SK-N-SH (cell line): ENCODE results near the gene CLEC16A. TPM values are rescaled to one million over a fixed set of nuclear protein-coding genes. Genes with fewer than 3 reads are reported as not detected.
A peak's percentile ranks its signal among the peaks of the same experiment; 100 is the strongest.

ENCODE experiments used
- CTCF ChIA-PET: fragments of 300-600, 350-600 bp; formaldehyde crosslinking; extraction: SDS; loops from one replicate; lab custom pipeline; 2021; lab: Yijun Ruan, JAX
- POLR2A ChIA-PET: fragments of 350-600 bp; sonication (Branson Sonifier 250); formaldehyde crosslinking; extraction: SDS; loops from one replicate; lab custom pipeline; 2020; ENCODE audit warnings: antibody characterized with exemption, inconsistent platforms; lab: Yijun Ruan, JAX
- DNase-seq: peaks from one replicate; pipeline ENCODE4 v3.0.0; 2012
- H2AFZ ChIP-seq: fragments of 200-600 bp; sonication (generic); 2 replicates; pipeline ENCODE4 v1.8.1; 2016; ENCODE audit warnings: antibody characterized with exemption, mild to moderate bottlenecking, low read depth
- H3F3A ChIP-seq: fragments of 200-600 bp; sonication (generic); replicated peaks from 2 replicates; pipeline ENCODE3; 2016; ENCODE audit warnings: antibody characterized with exemption, mild to moderate bottlenecking; ENCODE audit not compliant: insufficient read depth
- H3K27ac ChIP-seq, 2 experiments: fragments of 200-500 bp in 1 of 2; fragments of 200-600 bp in 1 of 2; sonication (Bioruptor generic) in 1 of 2; sonication (generic), shearing (Covaris generic) in 1 of 2; 2 replicates each; pipeline versions ENCODE4 v1.5.1 to v1.6.1; 2014 to 2016; ENCODE audit warnings: low read depth in 2 of 2, inconsistent platforms in 1 of 2, low read length in 1 of 2, mild to moderate bottlenecking in 1 of 2, mixed read lengths in 1 of 2
- H3K27me3 ChIP-seq: fragments of 200-600 bp; sonication (generic), shearing (Covaris generic); 2 replicates; pipeline ENCODE4 v1.6.1; 2016; ENCODE audit warnings: mixed run types; ENCODE audit not compliant: insufficient read depth
- H3K36me3 ChIP-seq, 2 experiments: fragments of 200-500 bp in 1 of 2; fragments of 200-600 bp in 1 of 2; sonication (Bioruptor generic) in 1 of 2; sonication (generic) in 1 of 2; replicated peaks in 1 of 2; 2 replicates each; pipeline versions ENCODE3 to v1.5.1; 2014 to 2016; ENCODE audit warnings: low read length in 1 of 2, mild to moderate bottlenecking in 1 of 2; ENCODE audit not compliant: insufficient read depth in 2 of 2, control insufficient read depth in 1 of 2
- H3K4me1 ChIP-seq, 2 experiments: fragments of 200-500 bp in 1 of 2; fragments of 200-600 bp in 1 of 2; sonication (Bioruptor generic) in 1 of 2; sonication (generic), shearing (Covaris generic) in 1 of 2; 2 replicates each; pipeline versions ENCODE4 v1.5.1 to v1.6.1; 2014 to 2016; ENCODE audit warnings: low read depth in 1 of 2, low read length in 1 of 2, mixed run types in 1 of 2; ENCODE audit not compliant: insufficient read depth in 2 of 2, control insufficient read depth in 1 of 2
- H3K4me2 ChIP-seq: fragments of 200-600 bp; sonication (generic), shearing (Covaris generic); 2 replicates; pipeline ENCODE4 v1.6.1; 2017; ENCODE audit warnings: mixed run types
- H3K4me3 ChIP-seq, 2 experiments: fragments of 200-500 bp in 1 of 2; fragments of 200-600 bp in 1 of 2; sonication (Bioruptor generic) in 1 of 2; sonication (generic), shearing (Covaris generic) in 1 of 2; 2 replicates each; pipeline versions ENCODE4 v1.5.1 to v1.8.1; 2014 to 2016; ENCODE audit warnings: low read depth in 2 of 2, inconsistent platforms in 1 of 2, low read length in 1 of 2, mild to moderate bottlenecking in 1 of 2, mixed read lengths in 1 of 2, moderate library complexity in 1 of 2
- H3K79me2 ChIP-seq: fragments of 200-600 bp; sonication (generic); 2 replicates; pipeline ENCODE4 v1.8.1; 2017; ENCODE audit warnings: mild to moderate bottlenecking; ENCODE audit not compliant: insufficient read depth
- H3K9ac ChIP-seq: fragments of 200-600 bp; sonication (generic); 2 replicates; pipeline ENCODE4 v1.6.1; 2017; ENCODE audit warnings: mixed run types
- H3K9me2 ChIP-seq: fragments of 200-600 bp; sonication (generic); 2 replicates; pipeline ENCODE4 v1.6.1; 2017; ENCODE audit warnings: mixed run types
- H3K9me3 ChIP-seq: fragments of 200-600 bp; sonication (generic); 2 replicates; pipeline ENCODE4 v1.6.1; 2017; ENCODE audit warnings: mixed run types, mild to moderate bottlenecking, moderate library complexity
- H4K20me1 ChIP-seq: fragments of 200-600 bp; sonication (generic); 2 replicates; pipeline ENCODE4 v1.6.1; 2017; ENCODE audit warnings: mild to moderate bottlenecking, mixed run types; ENCODE audit not compliant: insufficient read depth
- EZH2phosphoT487 ChIP-seq: fragments of 200-600 bp; sonication (generic); IDR thresholded peaks from 2 replicates; pipeline ENCODE4 v1.6.1; 2017; ENCODE audit warnings: low read depth, mixed run types, mild to moderate bottlenecking, antibody characterized with exemption, moderate library complexity, borderline replicate concordance
- FOSL2 ChIP-seq: IDR thresholded peaks from 2 replicates; pipeline ENCODE4 v1.4.0; 2012; ENCODE audit warnings: low read depth, mild to moderate bottlenecking, moderate library complexity, borderline replicate concordance
- FOXJ3 ChIP-seq: sonication (generic); formaldehyde crosslinking; IDR thresholded peaks from 2 replicates; pipeline ENCODE4 v1.5.1; 2020; ENCODE audit warnings: mild to moderate bottlenecking, missing genetic modification reagents
- FOXM1 ChIP-seq: IDR thresholded peaks from 2 replicates; pipeline ENCODE4 v1.4.0; 2012; ENCODE audit warnings: low read depth, mild to moderate bottlenecking
- GABPA ChIP-seq: IDR thresholded peaks from 2 replicates; pipeline ENCODE4 v1.4.0; 2012; ENCODE audit warnings: low read depth, mild to moderate bottlenecking
- GATA2 ChIP-seq: sonication (generic); formaldehyde crosslinking; IDR thresholded peaks from 2 replicates; pipeline ENCODE4 v1.5.0; 2020; ENCODE audit warnings: mild to moderate bottlenecking, missing genetic modification reagents
- MAX ChIP-seq: IDR thresholded peaks from 2 replicates; pipeline ENCODE4 v1.4.0; 2012; ENCODE audit warnings: low read depth
- MEF2A ChIP-seq: IDR thresholded peaks from 2 replicates; pipeline ENCODE4 v1.4.0; 2012; ENCODE audit warnings: low read depth, borderline replicate concordance
- NRF1 ChIP-seq: IDR thresholded peaks from 2 replicates; pipeline ENCODE4 v1.6.1; 2012; ENCODE audit warnings: low read depth, mild to moderate bottlenecking, low read length
- RAD21 ChIP-seq: IDR thresholded peaks from 2 replicates; pipeline ENCODE4 v1.6.1; 2012; ENCODE audit warnings: mild to moderate bottlenecking, low read length
- RFX5 ChIP-seq: IDR thresholded peaks from 2 replicates; pipeline ENCODE4 v1.6.1; 2012; ENCODE audit warnings: mild to moderate bottlenecking, improper control_type of control experiment, low read length
- SIN3A ChIP-seq: IDR thresholded peaks from 2 replicates; pipeline ENCODE4 v1.6.1; 2012; ENCODE audit warnings: low read depth, mild to moderate bottlenecking, low read length, moderate library complexity, borderline replicate concordance
- TCF12 ChIP-seq: IDR thresholded peaks from 2 replicates; pipeline ENCODE4 v1.4.0; 2012
- TEAD4 ChIP-seq: IDR thresholded peaks from 2 replicates; pipeline ENCODE4 v1.4.0; 2012; ENCODE audit warnings: mild to moderate bottlenecking, borderline replicate concordance; ENCODE audit not compliant: insufficient read depth
- USF2 ChIP-seq: fragments of 150-350 bp; IDR thresholded peaks from 2 replicates; pipeline ENCODE4 v1.6.1; 2017; ENCODE audit warnings: antibody characterized with exemption, low read length, low read depth, borderline replicate concordance
- YY1 ChIP-seq: IDR thresholded peaks from 2 replicates; pipeline ENCODE4 v1.4.0; 2012; ENCODE audit warnings: low read depth, mild to moderate bottlenecking
- WGBS: methylation state at CpG from one replicate; pipeline ENCODE4 v1.1.6; 2017; ENCODE audit warnings: low lambda C conversion rate; 5-methylcytosine and 5-hydroxymethylcytosine counted together
- polyA plus RNA-seq, 3 experiments: library from polyadenylated mRNA; depleted of rRNA; stranded (reverse); fragments of >200 nt; gene quantifications; 2 replicates each; pipeline ENCODE4 v1.2.3, GENCODE V29; 2012
- TF ChIP-seq, protein P1 (sequence below): fragments of 200-600 bp; sonication (generic); IDR thresholded peaks from 2 replicates; pipeline ENCODE4 v1.6.1; 2017; ENCODE audit warnings: antibody characterized with exemption, mild to moderate bottlenecking, moderate library complexity
- TF ChIP-seq, protein P2 (sequence below): IDR thresholded peaks from 2 replicates; pipeline ENCODE4 v1.6.1; 2012; ENCODE audit warnings: mild to moderate bottlenecking, low read depth, low read length, moderate library complexity
- TF ChIP-seq, protein P3 (sequence below): IDR thresholded peaks from 2 replicates; pipeline ENCODE4 v1.4.0; 2012; ENCODE audit warnings: low read depth, borderline replicate concordance

CLEC16A gene
- polyA plus RNA-seq, 1 of the 3 experiments (the other 2 are of a cell fraction) = 13.7 TPM

GRCh38 chr16:10983159-10983558, 38.8 kb downstream of the CLEC16A start:
- Histone ChIP-seq H3K9ac (no peak overlapping the region), H4K20me1 (no peaks in the 10 kb centered on the region), H3K4me2 (no peak overlapping the region), H3K27ac (no peak overlapping the region), H3K4me1 (no peaks in the 10 kb centered on the region), H3K27me3 (no peaks in the 10 kb centered on the region), H3K79me2 (no peaks in the 10 kb centered on the region), H3K9me3 (no peaks in the 10 kb centered on the region), H3K36me3 (peaks cover 22 to 38% of the 10 kb centered on the region in 2 experiments), H2AFZ (no peak overlapping the region), H3F3A (no peaks in the 10 kb centered on the region), H3K4me3 (no peak overlapping the region), H3K9me2 (no peaks in the 10 kb centered on the region)
- no peak for TF ChIP-seq RFX5
- TF ChIP-seq, protein P1, sequence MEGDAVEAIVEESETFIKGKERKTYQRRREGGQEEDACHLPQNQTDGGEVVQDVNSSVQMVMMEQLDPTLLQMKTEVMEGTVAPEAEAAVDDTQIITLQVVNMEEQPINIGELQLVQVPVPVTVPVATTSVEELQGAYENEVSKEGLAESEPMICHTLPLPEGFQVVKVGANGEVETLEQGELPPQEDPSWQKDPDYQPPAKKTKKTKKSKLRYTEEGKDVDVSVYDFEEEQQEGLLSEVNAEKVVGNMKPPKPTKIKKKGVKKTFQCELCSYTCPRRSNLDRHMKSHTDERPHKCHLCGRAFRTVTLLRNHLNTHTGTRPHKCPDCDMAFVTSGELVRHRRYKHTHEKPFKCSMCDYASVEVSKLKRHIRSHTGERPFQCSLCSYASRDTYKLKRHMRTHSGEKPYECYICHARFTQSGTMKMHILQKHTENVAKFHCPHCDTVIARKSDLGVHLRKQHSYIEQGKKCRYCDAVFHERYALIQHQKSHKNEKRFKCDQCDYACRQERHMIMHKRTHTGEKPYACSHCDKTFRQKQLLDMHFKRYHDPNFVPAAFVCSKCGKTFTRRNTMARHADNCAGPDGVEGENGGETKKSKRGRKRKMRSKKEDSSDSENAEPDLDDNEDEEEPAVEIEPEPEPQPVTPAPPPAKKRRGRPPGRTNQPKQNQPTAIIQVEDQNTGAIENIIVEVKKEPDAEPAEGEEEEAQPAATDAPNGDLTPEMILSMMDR = peak; percentile 14; the same call in 1 of the 2 replicates
- 97% methylated on average over 8 of the region's 8 CpGs for WGBS
- ChIA-PET CTCF (interaction anchor here (0.7 to 4.5 kb wide), 12 partner anchors 11 to 273 kb away, joined by 3 to 30 read pairs (median 3); partner anchors contain the start of gene SOCS1), POLR2A (no interaction called here)
- no peak for DNase-seq

DNA sequence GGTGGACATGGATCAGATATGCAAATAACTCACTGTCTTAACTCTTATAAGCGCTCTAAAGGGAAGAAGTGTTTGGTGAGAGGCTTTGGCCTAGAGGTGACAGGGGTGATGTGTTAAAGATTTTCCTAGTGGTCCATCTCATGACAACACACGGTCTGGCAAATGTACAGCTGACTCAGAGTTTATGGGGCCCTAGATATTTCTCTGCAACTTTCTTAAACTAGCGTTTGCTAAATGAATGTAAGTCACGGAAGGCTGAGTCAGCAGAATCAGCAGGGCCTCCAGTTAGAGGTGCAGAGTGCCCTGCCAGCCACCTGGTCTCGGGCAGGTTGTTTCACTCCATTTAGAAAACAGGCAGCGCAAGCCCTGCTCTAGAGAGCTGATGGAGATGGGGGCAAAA, 40.1 kb downstream of the CLEC16A start:
- DNase-seq = no peak
- ChIA-PET CTCF (interaction anchor here (3.1 to 4.5 kb wide), 3 partner anchors 13 to 271 kb away, joined by 13 to 30 read pairs (median 22); partner anchors contain the start of gene SOCS1), POLR2A (no interaction called here)
- no peak overlapping the region for H3K4me2 ChIP-seq
- no peaks in the 10 kb centered on the region for H3K79me2 ChIP-seq
- H3K27me3 ChIP-seq = no peaks in the 10 kb centered on the region
- peaks cover 20 to 33% of the 10 kb centered on the region in 2 experiments for H3K36me3 ChIP-seq
- H3K9me2 ChIP-seq = no peaks in the 10 kb centered on the region
- H4K20me1 ChIP-seq = no peaks in the 10 kb centered on the region
- H3K9me3 ChIP-seq = no peaks in the 10 kb centered on the region
- H3K4me3 ChIP-seq = no peak overlapping the region
- no peak overlapping the region for H3K9ac ChIP-seq
- H3K27ac ChIP-seq = no peak overlapping the region
- H2AFZ ChIP-seq = no peak overlapping the region
- H3K4me1 ChIP-seq = peaks cover 0 to 3% of the 10 kb centered on the region in 2 experiments; a peak in 1 of 4 replicates
- 88% methylated on average over 6 of the region's 6 CpGs for WGBS
- no peaks in the 10 kb centered on the region for H3F3A ChIP-seq
- no peak for TF ChIP-seq TEAD4
- TF ChIP-seq, protein P2, sequence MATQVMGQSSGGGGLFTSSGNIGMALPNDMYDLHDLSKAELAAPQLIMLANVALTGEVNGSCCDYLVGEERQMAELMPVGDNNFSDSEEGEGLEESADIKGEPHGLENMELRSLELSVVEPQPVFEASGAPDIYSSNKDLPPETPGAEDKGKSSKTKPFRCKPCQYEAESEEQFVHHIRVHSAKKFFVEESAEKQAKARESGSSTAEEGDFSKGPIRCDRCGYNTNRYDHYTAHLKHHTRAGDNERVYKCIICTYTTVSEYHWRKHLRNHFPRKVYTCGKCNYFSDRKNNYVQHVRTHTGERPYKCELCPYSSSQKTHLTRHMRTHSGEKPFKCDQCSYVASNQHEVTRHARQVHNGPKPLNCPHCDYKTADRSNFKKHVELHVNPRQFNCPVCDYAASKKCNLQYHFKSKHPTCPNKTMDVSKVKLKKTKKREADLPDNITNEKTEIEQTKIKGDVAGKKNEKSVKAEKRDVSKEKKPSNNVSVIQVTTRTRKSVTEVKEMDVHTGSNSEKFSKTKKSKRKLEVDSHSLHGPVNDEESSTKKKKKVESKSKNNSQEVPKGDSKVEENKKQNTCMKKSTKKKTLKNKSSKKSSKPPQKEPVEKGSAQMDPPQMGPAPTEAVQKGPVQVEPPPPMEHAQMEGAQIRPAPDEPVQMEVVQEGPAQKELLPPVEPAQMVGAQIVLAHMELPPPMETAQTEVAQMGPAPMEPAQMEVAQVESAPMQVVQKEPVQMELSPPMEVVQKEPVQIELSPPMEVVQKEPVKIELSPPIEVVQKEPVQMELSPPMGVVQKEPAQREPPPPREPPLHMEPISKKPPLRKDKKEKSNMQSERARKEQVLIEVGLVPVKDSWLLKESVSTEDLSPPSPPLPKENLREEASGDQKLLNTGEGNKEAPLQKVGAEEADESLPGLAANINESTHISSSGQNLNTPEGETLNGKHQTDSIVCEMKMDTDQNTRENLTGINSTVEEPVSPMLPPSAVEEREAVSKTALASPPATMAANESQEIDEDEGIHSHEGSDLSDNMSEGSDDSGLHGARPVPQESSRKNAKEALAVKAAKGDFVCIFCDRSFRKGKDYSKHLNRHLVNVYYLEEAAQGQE = no peak
- no peak for TF ChIP-seq USF2
- TF ChIP-seq SIN3A = no peak
- no peak for TF ChIP-seq GABPA
- no peak for TF ChIP-seq NRF1
- TF ChIP-seq FOSL2 = no peak
- TF ChIP-seq TCF12 = no peak
- no peak for TF ChIP-seq GATA2 (CRISPR knock-in tag)
- TF ChIP-seq, protein P3, sequence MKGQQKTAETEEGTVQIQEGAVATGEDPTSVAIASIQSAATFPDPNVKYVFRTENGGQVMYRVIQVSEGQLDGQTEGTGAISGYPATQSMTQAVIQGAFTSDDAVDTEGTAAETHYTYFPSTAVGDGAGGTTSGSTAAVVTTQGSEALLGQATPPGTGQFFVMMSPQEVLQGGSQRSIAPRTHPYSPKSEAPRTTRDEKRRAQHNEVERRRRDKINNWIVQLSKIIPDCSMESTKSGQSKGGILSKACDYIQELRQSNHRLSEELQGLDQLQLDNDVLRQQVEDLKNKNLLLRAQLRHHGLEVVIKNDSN = no peak
- TF ChIP-seq FOXJ3 (CRISPR knock-in tag) = no peak
- no peak for TF ChIP-seq EZH2phosphoT487
- TF ChIP-seq MEF2A = no peak
- TF ChIP-seq MAX = no peak
- no peak for TF ChIP-seq YY1
- no peak for TF ChIP-seq FOXM1
- no peak for TF ChIP-seq RAD21
